CD4-positive, alpha-beta T cell treated with Interleukin-6 at 100 ng/mL for 8 hours (primary cell): ENCODE data around the gene MYO1E.
"Not testable (repeated sequence)": the region's sequence is repeated elsewhere in the genome, so short reads cannot be mapped to it uniquely, and the experiment has no call there.

Experiments used
- DNase-seq: peaks from one replicate; pipeline ENCODE4 v3.0.0-alpha.2; 2020; ENCODE audit warnings: mixed read lengths, low spot score

Gene MYO1E

GRCh38 chr15:59291213-59291549 is 81.5 kb downstream of the MYO1E start:
- DNase-seq = no peak

DNA sequence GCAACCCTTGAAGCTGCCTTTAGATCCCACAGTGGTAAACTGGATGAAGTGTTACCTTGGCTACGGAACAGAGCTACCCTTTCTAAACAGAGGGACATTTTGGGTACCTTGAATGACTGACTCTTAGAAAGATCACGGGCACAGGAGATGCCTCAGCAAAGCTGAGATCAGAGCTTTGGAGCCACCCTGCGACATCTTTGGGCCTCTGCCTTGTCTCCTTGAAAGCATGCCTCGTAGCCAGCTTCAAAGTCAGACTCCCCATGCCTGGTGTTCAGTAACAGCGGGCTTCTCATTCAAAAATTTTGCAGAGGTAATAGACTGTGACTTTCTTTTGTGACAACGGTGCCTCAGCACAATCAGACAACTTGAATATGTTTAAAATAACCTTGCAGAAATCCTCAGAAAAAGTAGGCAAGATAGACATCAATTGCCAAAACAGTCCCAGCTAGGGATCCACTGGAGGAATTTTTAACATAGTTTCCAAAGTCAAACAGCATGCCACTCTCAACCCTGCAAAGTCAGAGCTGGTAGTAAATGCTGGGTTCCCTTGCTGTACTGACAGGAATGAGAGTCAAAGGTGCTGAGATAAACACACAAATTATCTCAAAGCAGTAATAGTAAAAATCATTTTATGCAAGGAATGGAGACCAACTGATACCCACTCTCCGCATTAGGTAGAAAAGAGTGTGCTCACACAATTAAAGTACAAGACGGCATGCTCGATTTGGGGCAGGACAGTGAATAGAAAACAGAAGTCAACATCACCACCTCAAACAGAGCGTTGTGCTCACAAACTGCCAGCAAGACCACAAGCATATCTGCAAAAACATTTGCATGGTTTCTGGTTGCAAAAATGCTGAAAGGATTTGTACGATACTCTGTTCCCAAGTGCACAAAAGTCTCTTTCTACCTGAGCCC is 82.1 kb downstream of the MYO1E start:
- no peak for DNase-seq

GRCh38 chr15:59289574-59289973 is 83.1 kb downstream of the MYO1E start:
- no peak for DNase-seq

DNA sequence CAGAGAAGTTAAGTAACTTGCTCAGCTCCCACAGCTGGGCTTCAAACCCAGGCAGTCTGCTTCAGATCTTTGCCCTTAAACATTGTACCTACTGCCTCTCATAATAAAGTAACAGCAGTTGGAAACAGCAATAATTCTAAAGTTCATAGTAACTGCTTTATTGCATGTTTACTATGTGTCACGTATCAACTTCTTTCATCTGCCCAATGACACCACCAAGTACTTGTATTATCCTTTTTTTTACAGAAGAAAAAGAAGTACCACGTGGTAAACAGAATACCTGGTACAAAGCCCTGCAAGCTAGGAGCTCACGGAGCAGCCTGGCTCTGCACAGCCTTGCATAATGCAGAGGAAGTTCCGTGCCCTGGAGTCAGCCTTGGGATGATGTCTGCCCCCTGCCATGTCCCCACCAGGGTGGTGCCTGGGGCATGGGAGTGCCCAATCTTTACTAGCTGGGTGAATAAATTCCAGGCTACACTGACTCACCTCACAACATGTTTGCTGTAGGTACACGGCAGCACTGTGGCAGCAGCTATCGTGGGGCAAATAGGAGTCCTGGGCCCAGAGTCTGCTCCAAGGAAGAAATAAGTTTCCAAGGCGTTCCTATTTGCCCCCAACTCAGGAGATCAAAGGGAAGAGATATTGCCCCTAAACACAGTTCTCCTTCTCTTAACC is 88.8 kb downstream of the MYO1E start:
- DNase-seq = no peak

- no peak for DNase-seq
Measured at GRCh38 chr15:59282515-59283337, 89.9 kb downstream of the MYO1E start.

GRCh38 chr15:59281699-59282098 is 91.0 kb downstream of the MYO1E start:
- no peak for DNase-seq

DNA sequence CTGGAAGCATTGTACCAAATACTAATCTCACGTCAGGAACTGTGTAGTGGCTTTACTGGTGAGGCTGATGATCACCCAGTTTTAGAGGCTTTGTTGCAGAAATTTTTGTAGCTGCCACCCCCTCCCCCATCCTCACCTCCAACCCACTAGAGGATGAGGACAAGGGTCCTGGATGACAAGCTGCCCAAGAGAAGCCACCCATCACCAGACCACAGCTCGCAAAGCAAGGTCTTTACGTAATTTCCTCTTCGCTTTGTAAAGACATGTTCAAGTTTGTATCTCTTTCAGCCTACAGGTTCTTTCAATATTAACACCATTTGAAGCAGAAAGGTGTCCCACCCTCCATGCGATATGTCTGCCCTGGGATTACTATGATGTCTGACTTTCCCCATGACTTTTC is 91.8 kb downstream of the MYO1E start:
- no peak for DNase-seq

- DNase-seq = not testable (repeated sequence)
Measured at GRCh38 chr15:59280292-59280691, 92.4 kb downstream of the MYO1E start.

DNA sequence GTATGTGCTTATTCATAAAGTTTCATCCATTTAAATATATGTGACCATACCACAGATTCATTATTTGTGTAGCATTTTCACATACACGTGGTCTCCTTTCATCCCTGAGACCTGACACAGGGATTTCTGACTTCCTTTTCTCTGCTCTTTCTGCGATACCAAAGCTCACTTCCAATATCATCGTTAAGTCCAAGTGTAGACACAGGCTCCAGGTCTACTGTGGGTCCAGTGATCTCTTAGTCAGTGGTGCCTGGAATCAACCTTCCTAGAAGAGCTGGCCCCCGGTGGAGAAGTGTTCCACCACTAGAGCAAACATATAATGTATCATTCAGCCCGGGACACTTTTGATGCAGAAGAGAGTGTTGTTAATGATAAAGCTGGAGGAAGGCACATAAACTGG is 93.6 kb downstream of the MYO1E start:
- DNase-seq = no peak

GRCh38 chr15:59278120-59278519 is 94.6 kb downstream of the MYO1E start:
- DNase-seq = no peak

DNA sequence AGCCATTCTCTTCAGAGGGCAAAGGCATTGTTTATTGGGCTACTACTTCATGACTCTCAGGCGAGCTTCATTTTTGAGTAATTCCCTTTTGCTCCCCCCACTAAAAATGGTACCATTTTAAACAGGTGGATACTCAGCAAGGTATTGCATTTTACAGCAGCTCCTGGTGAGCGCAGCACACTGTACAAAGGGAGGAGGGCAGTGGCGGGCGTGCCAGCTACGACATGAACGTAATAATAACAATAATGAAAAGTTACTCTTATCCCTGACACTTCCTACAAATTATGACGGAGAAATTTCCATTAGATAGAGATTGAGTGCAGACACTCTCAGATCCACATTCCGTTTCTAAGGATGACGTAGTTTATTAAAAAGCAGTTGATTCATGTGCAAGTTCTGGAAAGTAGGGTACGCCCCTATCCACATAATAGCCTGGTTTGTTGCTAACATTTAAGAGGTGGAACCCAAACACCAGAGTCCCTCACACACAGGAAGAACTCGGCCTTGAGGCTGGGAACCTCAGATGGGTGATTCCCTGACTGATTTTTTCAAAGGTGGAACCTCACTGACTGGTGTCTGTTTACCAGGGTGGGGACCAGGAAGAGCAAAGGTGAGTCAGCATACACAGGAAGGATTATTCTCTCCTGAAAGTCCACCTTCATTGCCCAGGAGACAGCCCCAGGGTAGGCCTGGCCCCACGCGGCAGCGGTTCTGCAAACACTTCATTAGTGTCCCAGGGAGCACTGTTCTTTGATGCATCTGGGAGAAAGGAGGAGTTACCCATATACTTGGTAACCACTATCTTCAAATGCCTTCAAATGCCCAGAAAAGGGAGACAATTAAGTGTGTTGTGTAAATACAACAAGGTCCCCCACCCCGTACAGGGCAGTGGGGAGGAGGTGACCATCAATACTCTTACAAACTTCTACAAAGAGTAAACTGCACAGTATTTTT is 96.2 kb downstream of the MYO1E start:
- no peak for DNase-seq

DNA sequence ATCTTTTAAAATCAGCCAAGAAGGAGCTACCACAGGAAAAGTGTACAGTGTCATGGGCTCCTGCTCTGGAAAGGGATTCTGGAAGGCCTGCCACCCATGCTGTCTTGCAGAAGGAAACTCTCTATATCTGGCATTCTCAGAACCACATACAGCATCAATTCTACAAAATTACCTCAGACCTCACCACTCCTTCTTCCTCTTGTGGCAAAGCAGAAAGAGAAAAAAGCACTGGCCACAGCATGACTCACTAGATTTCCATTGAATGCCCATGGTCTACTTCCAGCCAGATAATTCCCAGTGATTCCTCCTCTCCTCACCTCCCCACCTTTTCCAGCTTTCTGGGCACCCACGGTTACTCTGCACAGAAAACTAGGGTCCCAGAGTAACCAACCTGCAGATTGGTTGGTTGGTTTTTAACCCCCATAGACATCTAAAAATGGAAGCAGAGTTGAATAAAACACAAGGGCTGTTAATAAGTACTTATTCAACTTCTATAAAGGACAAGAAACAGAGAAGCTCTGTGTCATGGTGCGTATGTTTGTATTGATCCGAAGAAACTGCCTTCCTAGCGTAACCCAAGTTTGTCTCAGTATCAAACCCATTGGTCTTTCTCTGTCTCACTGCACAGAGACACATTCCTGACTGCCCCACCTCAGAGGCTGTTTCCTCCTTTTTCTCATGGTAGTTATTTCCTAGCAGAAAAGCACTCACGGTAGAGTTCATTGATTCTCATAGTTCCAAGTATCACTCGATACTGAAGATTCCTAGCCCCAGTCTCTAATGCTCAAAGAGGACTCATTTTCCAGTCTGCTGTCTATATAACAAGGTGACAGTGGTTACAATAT is 98.3 kb downstream of the MYO1E start:
- no peak for DNase-seq

- DNase-seq = no peak
Measured at GRCh38 chr15:59273234-59273633, 99.4 kb downstream of the MYO1E start.

DNA sequence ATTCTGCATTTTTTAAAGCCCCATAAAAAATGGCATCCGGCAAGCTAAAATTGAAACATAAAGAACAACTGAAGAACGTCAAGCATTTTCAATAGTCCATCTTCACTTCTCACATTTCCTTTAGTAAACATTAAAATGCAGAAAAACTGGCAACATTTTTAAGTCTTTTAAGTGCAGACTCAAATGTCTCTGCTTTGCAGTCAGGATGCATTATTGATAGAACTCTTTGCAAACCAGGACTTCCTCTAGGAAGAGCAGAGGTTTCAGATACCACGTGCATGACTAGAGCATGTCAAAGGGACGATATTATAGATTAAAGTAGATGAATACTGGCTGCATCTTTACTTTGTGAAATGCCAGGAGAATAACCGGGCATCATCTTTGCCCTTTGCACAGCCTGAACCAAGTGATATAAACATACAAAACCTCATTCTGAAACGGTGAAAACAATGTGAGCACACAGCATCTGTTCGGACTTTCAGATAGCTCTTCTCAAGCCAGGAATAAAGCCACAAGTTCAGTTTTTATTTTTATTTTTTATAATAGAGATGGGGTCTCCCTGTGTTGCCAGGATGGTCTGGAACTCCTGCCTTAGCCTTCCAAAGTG is 101.0 kb downstream of the MYO1E start:
- no peak for DNase-seq

- no peak for DNase-seq
Measured at GRCh38 chr15:59268852-59269407, 103.7 kb downstream of the MYO1E start.

DNA sequence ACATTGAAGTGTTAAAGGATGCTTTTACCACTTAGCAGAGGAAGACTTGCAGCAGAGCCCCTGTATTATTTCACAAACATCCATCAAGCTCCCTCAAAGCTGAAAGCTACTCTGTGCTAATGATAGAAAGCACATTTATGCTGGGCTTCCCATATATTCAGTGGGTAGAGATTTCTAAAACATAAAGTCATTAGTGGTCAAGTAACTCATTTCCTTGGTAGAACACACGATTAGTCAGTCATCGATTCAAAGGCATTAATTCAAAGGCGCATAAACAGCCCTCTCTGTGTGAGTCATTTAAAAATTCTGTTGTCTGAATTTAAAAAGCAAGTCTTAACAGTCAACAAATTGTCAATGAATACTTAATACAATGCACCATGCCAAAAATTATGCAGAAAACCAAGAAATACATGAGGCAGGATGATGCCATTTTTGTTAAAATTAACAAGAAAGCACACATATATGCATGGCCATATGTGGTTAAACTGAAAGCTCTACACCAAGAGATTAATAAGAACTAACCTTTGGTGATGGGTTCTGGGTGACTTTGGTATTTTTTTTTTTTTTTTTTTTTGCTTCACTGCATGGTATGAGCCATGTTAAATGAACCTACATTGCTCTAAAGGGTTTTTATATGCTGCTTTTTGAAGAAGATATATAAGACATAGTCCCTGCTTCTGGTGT is 104.4 kb downstream of the MYO1E start:
- DNase-seq = no peak

DNA sequence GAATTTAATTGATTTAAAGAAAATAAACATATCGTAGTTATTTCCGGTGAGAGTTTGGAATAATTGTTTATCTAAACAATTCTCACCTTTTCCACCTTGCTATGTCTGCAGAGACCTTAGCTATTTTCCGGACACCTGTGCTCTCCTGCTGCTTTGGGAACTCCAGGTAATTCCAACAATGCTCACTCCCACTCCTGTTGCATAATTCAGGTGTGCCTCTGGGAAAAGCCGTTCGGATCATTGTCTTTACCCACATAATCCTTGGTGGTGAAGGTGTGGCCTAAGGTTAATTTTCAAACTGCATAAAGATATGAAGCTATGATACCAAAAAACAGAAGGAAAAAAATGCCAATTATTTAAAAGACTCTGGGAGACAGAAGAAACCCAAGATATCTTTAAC is 106.6 kb downstream of the MYO1E start:
- DNase-seq = no peak

GRCh38 chr15:59262316-59262715 is 110.4 kb downstream of the MYO1E start:
- DNase-seq = no peak

- DNase-seq = no peak
Measured at GRCh38 chr15:59260090-59260489, 112.6 kb downstream of the MYO1E start.
